ENCODE results near the gene GRIK4.

Gene GRIK4

GRCh38 chr11:120715239-120715638 lies 203.7 kb downstream of the GRIK4 start:
- no peak for DNase-seq

GRCh38 chr11:120717042-120717441 lies 205.5 kb downstream of the GRIK4 start:
- no peak for DNase-seq

DNA sequence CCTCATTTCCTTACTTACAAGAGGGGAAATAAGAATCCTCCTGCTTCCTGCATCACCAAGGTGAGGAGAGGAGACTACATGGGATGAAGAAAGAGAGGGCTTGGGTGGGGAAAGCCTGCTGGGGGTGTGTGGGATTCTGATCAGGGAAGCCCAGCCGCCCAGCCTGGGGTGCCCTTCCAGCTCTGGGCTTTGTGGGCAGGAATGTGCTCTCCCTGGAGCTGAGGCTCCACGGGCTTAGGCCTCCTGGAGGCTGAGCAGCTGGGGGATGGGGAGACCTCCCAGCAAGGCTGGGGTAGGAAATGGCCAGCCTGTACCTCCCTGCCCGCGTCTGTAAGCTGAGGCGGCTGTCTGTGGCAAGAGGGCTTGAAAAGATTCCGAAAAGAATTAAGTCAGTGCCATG lies 206.1 kb downstream of the GRIK4 start:
- DNase-seq, result no peak

- DNase-seq, result no peak
These were observed 206.6 kb downstream of the GRIK4 start for GRCh38 chr11:120718171-120718570.

- DNase-seq, result no peak
These were observed 207.8 kb downstream of the GRIK4 start for GRCh38 chr11:120719348-120719747.

- no peak for DNase-seq
These were observed 209.2 kb downstream of the GRIK4 start for GRCh38 chr11:120720760-120721159.

DNA sequence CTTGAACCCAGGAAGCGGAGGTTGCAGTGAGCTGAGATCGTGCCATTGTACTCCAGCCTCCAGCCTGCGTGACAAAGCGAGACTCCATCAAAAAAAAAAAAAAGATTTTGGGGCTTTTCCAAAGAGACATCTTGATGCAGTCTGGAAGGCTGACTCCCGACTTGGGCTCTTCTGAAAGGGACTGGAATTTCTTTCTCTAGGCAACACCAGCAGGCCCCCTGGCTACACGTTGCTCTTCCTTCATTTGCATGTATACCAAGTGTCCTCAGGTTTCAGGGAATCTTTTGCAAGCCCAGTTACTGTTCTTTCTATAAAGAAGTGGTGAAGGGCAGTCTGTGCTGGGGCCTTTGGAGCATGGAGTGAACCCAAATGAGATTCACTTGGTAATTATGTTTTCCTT lies 211.0 kb downstream of the GRIK4 start:
- DNase-seq, result no peak

DNA sequence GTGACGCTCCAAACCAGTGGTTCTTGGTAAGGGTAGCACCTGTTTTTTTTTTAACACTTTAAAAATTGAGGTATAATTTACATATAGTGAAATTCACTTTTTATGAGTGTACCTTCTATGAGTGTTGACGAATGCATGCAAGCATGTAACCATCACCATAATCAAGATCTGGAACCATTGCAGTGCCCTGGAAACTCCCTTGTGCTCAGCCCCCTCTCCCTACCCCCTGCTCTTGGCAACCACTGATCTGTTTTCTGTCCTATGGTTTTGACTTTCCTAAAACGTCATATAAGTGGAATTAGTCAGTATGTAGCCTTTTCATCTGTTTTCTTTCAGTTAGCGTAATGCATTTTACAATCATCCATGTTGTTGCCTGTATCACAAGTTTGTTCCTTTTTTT lies 212.2 kb downstream of the GRIK4 start:
- DNase-seq, result no peak

GRCh38 chr11:120727752-120728151 lies 216.2 kb downstream of the GRIK4 start:
- no peak for DNase-seq

- no peak for DNase-seq
These were observed 223.5 kb downstream of the GRIK4 start for GRCh38 chr11:120735035-120735434.

- no peak for DNase-seq
These were observed 227.0 kb downstream of the GRIK4 start for GRCh38 chr11:120738516-120739046.

- DNase-seq, result no peak
These were observed 228.2 kb downstream of the GRIK4 start for GRCh38 chr11:120739780-120740179.

GRCh38 chr11:120740380-120740779 lies 228.8 kb downstream of the GRIK4 start:
- DNase-seq, result no peak

- DNase-seq, result no peak
These were observed 232.8 kb downstream of the GRIK4 start for GRCh38 chr11:120744016-120744994.

DNA sequence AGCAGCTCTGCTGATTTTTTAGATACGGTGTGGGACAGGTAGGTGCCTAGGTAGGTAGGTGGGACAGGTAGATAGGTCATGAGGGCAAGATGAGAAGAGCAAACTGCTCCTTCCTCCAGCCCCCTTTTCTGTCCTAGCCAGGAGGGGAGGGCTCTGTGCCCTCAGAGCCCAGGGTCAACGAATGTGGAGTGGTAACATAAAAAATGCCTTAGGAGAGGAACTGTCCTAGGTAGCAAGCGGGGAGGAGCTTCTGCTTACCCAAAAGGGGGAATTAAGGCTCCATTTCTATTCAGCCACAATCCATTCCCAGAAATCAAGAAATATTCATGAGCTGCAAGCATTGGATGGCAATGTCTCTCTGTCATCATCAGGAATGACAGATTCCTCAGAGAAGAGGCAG lies 234.8 kb downstream of the GRIK4 start:
- no peak for DNase-seq

- DNase-seq, result peak in 1 of 2 experiments; percentile 14
These were observed 235.5 kb downstream of the GRIK4 start for GRCh38 chr11:120746836-120747609.

DNA sequence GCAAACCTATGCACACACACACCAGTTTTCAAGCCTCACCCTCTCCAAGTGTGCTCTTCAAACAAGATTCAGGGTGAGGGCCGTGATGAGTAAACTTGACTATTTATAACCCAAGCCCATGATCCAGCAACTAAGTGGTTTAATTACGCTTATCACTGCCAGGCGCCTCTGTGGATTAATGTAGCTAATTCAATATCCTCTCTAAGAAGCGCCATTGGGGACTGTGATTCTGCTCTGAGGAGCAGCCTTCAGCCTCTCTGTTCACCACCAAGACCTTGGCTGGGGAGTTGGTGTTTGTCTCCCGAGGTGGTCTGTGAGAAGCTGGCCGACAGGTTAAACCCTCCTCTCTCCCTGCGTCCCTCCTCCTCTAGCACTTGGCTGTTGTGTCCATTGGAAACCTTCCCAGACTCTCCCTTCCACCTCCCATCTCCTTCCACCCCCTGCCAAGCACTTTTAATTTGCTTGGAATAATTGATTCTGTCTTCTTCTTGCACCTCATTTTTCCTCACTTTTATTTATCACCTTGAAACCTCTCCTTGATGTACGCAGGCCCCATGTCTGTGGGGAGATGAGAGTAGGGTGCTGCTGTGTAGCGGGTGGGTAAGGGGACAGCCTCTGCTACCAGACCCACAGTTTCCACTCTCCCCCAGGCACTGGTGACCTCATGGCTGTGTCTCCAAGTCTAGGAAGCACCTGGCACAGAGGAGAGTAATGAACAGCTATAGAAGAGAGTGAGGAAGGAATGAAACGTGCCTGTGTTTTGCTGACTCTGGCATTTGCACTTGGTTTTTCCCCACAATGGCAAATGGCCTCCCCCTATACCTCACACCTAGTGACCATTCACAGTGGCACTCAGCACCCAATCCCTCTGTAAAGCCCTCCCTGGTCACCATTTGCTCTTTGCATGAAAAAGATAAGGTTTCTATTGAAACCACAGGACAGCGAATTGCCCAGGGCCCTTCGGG lies 236.6 kb downstream of the GRIK4 start:
- DNase-seq, result peak in 1 of 2 experiments; percentile 7

DNA sequence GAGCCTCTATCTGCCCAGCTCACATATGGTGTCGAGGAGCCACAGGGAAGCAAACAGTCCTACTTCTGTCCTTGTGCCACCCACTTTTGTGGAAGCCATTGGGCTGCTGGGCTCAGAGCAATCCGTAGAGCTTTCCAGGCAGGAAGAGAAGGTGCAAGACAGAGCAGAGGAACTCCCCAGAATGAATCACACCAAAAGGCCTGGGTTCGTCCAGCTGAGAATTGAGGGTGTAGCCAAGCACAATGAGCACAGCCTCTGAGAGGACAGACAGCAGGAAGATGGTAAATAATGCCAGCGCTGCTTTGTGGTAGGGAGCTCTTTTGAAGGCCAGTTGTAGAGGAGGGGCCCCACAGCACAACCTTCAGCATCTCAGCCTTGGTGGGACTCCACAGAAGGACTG lies 237.8 kb downstream of the GRIK4 start:
- DNase-seq, result no peak

DNA sequence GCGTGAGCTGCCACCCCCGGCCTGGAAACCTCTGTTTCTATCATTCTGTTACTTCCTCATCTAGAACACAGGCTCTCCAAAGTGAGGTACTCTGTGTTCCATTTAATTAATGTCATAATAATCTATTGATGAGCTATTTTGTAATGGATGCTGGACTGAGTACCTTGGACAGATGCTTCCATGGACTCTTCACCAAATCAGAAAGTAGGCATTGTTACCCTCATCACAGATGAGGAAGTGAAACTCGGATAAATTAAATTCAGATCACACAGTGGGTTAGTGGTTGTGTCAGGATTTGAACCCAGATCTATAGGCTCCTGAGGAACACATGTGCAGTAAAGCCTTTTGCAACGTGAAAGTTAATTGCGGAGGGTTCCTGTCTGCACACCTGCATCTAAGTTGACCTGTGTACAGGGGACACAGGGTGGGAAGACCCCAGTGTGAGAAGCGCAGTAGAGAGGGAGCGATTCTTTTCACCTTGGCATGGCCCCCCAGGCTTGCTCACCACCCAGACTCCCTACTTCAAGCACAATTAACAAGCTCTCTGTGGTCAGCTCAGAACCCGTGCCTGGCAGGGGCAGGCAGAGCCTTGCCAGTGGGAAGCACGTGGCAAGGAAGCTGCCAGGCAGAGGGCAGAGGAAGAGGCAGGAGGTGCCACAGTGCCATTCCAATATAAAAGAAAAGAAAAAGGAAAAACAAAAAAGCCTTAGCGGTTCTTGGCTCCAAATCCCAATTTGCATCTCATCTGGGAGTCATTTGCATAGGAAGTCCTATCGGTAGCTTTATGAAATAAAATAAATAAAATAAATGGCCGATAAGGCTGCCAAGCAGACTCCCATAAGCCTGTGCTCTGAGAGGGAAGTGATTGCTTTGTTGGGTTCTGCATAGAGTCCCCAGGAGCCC lies 239.3 kb downstream of the GRIK4 start:
- no peak for DNase-seq

DNA sequence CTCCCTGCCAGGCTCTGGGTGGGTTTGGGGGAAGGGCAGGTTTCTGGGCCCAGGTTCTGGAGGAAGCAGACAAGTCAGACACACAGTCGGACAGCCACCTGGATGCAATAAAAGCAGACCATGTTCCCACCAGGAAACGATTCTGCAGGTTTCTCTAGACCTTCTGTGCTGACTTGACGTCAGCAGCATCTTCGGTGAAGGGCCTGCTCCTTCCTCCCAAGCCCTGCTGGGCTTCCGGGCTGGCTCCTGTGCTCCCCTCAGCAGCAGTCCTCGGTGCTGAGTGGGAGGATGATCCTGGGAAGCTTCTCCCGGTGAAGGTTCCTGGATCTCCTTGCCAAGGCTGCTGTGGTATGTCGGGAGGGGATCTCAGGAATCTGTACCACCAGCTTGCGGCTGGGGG lies 240.0 kb downstream of the GRIK4 start:
- no peak for DNase-seq

DNA sequence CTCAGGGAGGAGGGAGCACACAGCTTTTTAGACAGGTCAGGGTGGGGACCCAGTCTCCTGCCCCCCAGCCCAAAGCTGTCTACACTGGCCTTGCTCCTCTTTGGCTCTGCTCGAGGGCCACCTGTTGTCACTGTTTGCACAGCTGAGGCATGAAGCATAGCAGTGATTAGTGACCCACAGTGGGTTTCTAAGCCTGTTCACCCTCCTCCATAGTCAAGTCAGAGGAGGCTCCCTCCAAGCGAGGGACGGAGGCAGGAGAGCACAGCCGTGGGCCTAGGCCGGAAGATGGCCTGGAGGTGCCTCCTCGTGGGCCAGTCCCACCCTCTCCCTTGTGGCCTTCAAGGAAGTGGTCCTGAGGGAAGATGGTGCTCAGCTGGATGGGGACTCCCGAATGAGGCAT lies 241.1 kb downstream of the GRIK4 start:
- DNase-seq, result no peak

Data from NCI-H187 (cell line).